WTC11 (cell line): Measurements from ENCODE around the gene BLVRA. TPM values are rescaled to one million over a fixed set of nuclear protein-coding genes. Genes with fewer than 3 reads are reported as not detected.

Experiments used
- ATAC-seq: fragments of 200-7000 bp; cut with Tn5 transposase; 2 replicates; pipeline ENCODE4 v1.10.0; 2021; ENCODE audit warnings: mild to moderate bottlenecking, moderate library complexity
- CTCF ChIA-PET: fragments of 300-600 bp; sonication (Branson Sonifier 250); formaldehyde crosslinking; loops from one replicate; lab custom pipeline; 2021; ENCODE audit warnings: antibody characterized with exemption; lab: Charles Lee
- POLR2A ChIA-PET: fragments of 350-600 bp; sonication (Branson Sonifier 250); formaldehyde crosslinking; loops from one replicate; lab custom pipeline; 2021; ENCODE audit warnings: antibody characterized with exemption; lab: Charles Lee
- DNase-seq: peaks from one replicate; pipeline ENCODE4 v3.0.0; 2021; ENCODE audit warnings: low spot score
- H3K27ac Mint-ChIP-seq: 2 replicates; pipeline ENCODE4 v1.8.0; 2021; ENCODE audit warnings: mixed read lengths
- H3K27me3 Mint-ChIP-seq: 2 replicates; pipeline ENCODE4 v1.8.0; 2021; ENCODE audit warnings: low read depth, mild to moderate bottlenecking, moderate library complexity, mixed read lengths
- H3K36me3 Mint-ChIP-seq: 2 replicates; pipeline ENCODE4 v1.8.0; 2021; ENCODE audit warnings: mixed read lengths
- H3K4me1 Mint-ChIP-seq: 2 replicates; pipeline ENCODE4 v1.8.0; 2022; ENCODE audit warnings: mixed read lengths
- H3K4me3 Mint-ChIP-seq: 2 replicates; pipeline ENCODE4 v1.8.0; 2021; ENCODE audit warnings: mild to moderate bottlenecking, moderate library complexity, mixed read lengths
- H3K9me3 Mint-ChIP-seq: 2 replicates; pipeline ENCODE4 v1.8.0; 2021; ENCODE audit warnings: mixed read lengths
- ETV6 ChIP-seq: sonication (generic); formaldehyde crosslinking; IDR thresholded peaks from 2 replicates; pipeline ENCODE4 v1.8.1; 2022; ENCODE audit warnings: mild to moderate bottlenecking, missing genetic modification reagents
- FOXP1 ChIP-seq: sonication (generic); formaldehyde crosslinking; IDR thresholded peaks from 2 replicates; pipeline ENCODE4 v1.8.0; 2022; ENCODE audit warnings: missing genetic modification reagents, mild to moderate bottlenecking, moderate library complexity, borderline replicate concordance
- GABPB1 ChIP-seq: sonication (generic); formaldehyde crosslinking; IDR thresholded peaks from 2 replicates; pipeline ENCODE4 v1.8.1; 2023; ENCODE audit warnings: mild to moderate bottlenecking, missing genetic modification reagents
- GTF2I ChIP-seq: fragments of 250-450 bp; sonication (Bioruptor Pico); conservative IDR thresholded peaks from 2 replicates; pipeline ENCODE4 v1.4.0; 2021; ENCODE audit warnings: mild to moderate bottlenecking
- HMGA2 ChIP-seq: fragments of 250-450 bp; sonication (Bioruptor Pico); IDR thresholded peaks from 2 replicates; pipeline ENCODE4 v1.4.0; 2021; ENCODE audit warnings: mild to moderate bottlenecking, moderate library complexity
- JAZF1 ChIP-seq: fragments of 250-450 bp; sonication (Bioruptor Pico); IDR thresholded peaks from 2 replicates; pipeline ENCODE4 v1.9.0; 2021; ENCODE audit warnings: moderate library complexity, mild to moderate bottlenecking, inconsistent platforms
- JUN ChIP-seq: sonication (generic); formaldehyde crosslinking; IDR thresholded peaks from 2 replicates; pipeline ENCODE4 v1.8.0; 2023; ENCODE audit warnings: mild to moderate bottlenecking, missing genetic modification reagents
- KAT7 ChIP-seq: sonication (generic); formaldehyde crosslinking; IDR thresholded peaks from 2 replicates; pipeline ENCODE4 v1.8.1; 2023; ENCODE audit warnings: missing genetic modification reagents, mild to moderate bottlenecking, borderline replicate concordance
- NFE2L1 ChIP-seq: sonication (generic); formaldehyde crosslinking; IDR thresholded peaks from 2 replicates; pipeline ENCODE4 v1.8.1; 2023; ENCODE audit warnings: missing genetic modification reagents
- NR1H2 ChIP-seq: sonication (generic); formaldehyde crosslinking; IDR thresholded peaks from 2 replicates; pipeline ENCODE4 v1.9.0; 2021; ENCODE audit warnings: mild to moderate bottlenecking, moderate library complexity, missing genetic modification reagents
- PRRX2 ChIP-seq: fragments of 250-450 bp; sonication (Bioruptor Pico); IDR thresholded peaks from 2 replicates; pipeline ENCODE4 v1.8.0; 2021; ENCODE audit warnings: mild to moderate bottlenecking
- RELA ChIP-seq: sonication (generic); formaldehyde crosslinking; IDR thresholded peaks from 2 replicates; pipeline ENCODE4 v1.8.1; 2022; ENCODE audit warnings: missing genetic modification reagents, mild to moderate bottlenecking, borderline replicate concordance
- SP1 ChIP-seq: sonication (generic); formaldehyde crosslinking; conservative IDR thresholded peaks from 2 replicates; pipeline ENCODE4 v1.8.1; 2022; ENCODE audit warnings: missing genetic modification reagents
- TEAD1 ChIP-seq: sonication (generic); formaldehyde crosslinking; IDR thresholded peaks from 2 replicates; pipeline ENCODE4 v1.8.0; 2022; ENCODE audit warnings: mild to moderate bottlenecking, missing genetic modification reagents
- ZNF416 ChIP-seq: fragments of 250-450 bp; sonication (Bioruptor Pico); IDR thresholded peaks from 2 replicates; pipeline ENCODE4 v1.9.0; 2021; ENCODE audit warnings: mild to moderate bottlenecking, inconsistent platforms
- ZNF671 ChIP-seq: fragments of 250-450 bp; sonication (Bioruptor Pico); IDR thresholded peaks from 2 replicates; pipeline ENCODE4 v1.8.0; 2021; ENCODE audit warnings: mild to moderate bottlenecking
- total RNA-seq: library from RNA; stranded (reverse); gene quantifications from 3 replicates; pipeline ENCODE4 v1.2.3, GENCODE V29; 2021
- TF ChIP-seq, protein P1 (sequence below): sonication (generic); formaldehyde crosslinking; IDR thresholded peaks from 2 replicates; pipeline ENCODE4 v1.8.0; 2022; ENCODE audit warnings: mild to moderate bottlenecking, missing genetic modification reagents
- TF ChIP-seq, protein P2 (sequence below): sonication (generic); formaldehyde crosslinking; IDR thresholded peaks from 2 replicates; pipeline ENCODE4 v1.8.1; 2023; ENCODE audit warnings: mild to moderate bottlenecking, missing genetic modification reagents, borderline replicate concordance
- TF ChIP-seq, protein P3 (sequence below): sonication (generic); formaldehyde crosslinking; IDR thresholded peaks from 2 replicates; pipeline ENCODE4 v1.8.1; 2022; ENCODE audit warnings: mild to moderate bottlenecking, missing genetic modification reagents, moderate library complexity, borderline replicate concordance
- TF ChIP-seq, protein P4 (sequence below): fragments of 250-450 bp; sonication (Bioruptor Pico); IDR thresholded peaks from 2 replicates; pipeline ENCODE4 v1.8.0; 2021; ENCODE audit warnings: mild to moderate bottlenecking
- TF ChIP-seq, protein P5 (sequence below): sonication (generic); formaldehyde crosslinking; IDR thresholded peaks from 2 replicates; pipeline ENCODE4 v1.8.1; 2023; ENCODE audit warnings: mild to moderate bottlenecking, moderate library complexity, missing genetic modification reagents
- TF ChIP-seq, protein P6 (sequence below): sonication (generic); formaldehyde crosslinking; IDR thresholded peaks from 2 replicates; pipeline ENCODE4 v1.8.0; 2022; ENCODE audit warnings: mild to moderate bottlenecking, missing genetic modification reagents
- TF ChIP-seq, protein P7 (sequence below): sonication (generic); formaldehyde crosslinking; conservative IDR thresholded peaks from 2 replicates; pipeline ENCODE4 v1.8.1; 2023; ENCODE audit warnings: mild to moderate bottlenecking, low read depth, missing genetic modification reagents, moderate library complexity
- TF ChIP-seq, protein P8 (sequence below): sonication (generic); formaldehyde crosslinking; IDR thresholded peaks from 2 replicates; pipeline ENCODE4 v1.8.1; 2022; ENCODE audit warnings: low read depth, mild to moderate bottlenecking, moderate library complexity, missing genetic modification reagents, borderline replicate concordance

BLVRA gene
- total RNA-seq, 1 experiment from 2014 or later, result 35.5 TPM

DNA sequence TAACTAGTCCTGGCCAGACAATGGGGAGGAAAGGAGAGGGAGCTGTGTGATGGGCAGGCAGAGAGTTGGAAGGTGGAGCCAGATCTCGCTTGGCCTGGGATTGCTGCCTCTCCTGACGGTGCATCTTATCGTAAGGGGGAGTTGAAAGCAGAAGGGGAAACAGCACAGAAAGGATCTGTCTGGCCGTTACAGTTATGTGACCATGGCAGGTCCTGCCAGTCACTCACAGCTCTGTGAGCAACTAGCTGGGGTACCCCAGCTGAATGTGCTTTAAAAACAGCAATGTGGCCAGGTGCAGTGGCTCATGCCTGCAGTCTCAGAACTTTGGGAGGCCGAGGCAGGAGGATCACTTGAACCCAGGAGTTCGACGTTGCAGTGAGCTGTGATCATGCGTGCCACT lies 8.1 kb downstream of the BLVRA start:
- H3K9me3 Mint-ChIP-seq, result no peaks in the 10 kb centered on the region
- ChIA-PET POLR2A (no interaction called here), CTCF (interaction anchor here (1.3 kb wide), 1 partner anchor 184 kb away, joined by 4 read pairs; the partner anchor contains the start of gene STK17A)
- H3K4me3 Mint-ChIP-seq, result no peak overlapping the region
- H3K27me3 Mint-ChIP-seq, result no peaks in the 10 kb centered on the region
- peak; percentile 31 for ATAC-seq
- H3K36me3 Mint-ChIP-seq, result no peaks in the 10 kb centered on the region
- peaks cover 31% of the 10 kb centered on the region for H3K4me1 Mint-ChIP-seq
- H3K27ac Mint-ChIP-seq, result no peak overlapping the region
- no peak for TF ChIP-seq RELA (CRISPR knock-in tag)
- TF ChIP-seq, protein P1, sequence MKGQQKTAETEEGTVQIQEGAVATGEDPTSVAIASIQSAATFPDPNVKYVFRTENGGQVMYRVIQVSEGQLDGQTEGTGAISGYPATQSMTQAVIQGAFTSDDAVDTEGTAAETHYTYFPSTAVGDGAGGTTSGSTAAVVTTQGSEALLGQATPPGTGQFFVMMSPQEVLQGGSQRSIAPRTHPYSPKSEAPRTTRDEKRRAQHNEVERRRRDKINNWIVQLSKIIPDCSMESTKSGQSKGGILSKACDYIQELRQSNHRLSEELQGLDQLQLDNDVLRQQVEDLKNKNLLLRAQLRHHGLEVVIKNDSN, result no peak
- TF ChIP-seq SP1 (CRISPR knock-in tag), result no peak
- TF ChIP-seq ZNF671 (CRISPR knock-in tag), result no peak
- no peak for TF ChIP-seq GTF2I (CRISPR knock-in tag)
- TF ChIP-seq, protein P2, sequence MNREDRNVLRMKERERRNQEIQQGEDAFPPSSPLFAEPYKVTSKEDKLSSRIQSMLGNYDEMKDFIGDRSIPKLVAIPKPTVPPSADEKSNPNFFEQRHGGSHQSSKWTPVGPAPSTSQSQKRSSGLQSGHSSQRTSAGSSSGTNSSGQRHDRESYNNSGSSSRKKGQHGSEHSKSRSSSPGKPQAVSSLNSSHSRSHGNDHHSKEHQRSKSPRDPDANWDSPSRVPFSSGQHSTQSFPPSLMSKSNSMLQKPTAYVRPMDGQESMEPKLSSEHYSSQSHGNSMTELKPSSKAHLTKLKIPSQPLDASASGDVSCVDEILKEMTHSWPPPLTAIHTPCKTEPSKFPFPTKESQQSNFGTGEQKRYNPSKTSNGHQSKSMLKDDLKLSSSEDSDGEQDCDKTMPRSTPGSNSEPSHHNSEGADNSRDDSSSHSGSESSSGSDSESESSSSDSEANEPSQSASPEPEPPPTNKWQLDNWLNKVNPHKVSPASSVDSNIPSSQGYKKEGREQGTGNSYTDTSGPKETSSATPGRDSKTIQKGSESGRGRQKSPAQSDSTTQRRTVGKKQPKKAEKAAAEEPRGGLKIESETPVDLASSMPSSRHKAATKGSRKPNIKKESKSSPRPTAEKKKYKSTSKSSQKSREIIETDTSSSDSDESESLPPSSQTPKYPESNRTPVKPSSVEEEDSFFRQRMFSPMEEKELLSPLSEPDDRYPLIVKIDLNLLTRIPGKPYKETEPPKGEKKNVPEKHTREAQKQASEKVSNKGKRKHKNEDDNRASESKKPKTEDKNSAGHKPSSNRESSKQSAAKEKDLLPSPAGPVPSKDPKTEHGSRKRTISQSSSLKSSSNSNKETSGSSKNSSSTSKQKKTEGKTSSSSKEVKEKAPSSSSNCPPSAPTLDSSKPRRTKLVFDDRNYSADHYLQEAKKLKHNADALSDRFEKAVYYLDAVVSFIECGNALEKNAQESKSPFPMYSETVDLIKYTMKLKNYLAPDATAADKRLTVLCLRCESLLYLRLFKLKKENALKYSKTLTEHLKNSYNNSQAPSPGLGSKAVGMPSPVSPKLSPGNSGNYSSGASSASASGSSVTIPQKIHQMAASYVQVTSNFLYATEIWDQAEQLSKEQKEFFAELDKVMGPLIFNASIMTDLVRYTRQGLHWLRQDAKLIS (CRISPR knock-in tag), result no peak
- no peak for TF ChIP-seq GABPB1
- TF ChIP-seq KAT7, result no peak
- no peak for TF ChIP-seq PRRX2 (CRISPR knock-in tag)
- TF ChIP-seq, protein P3, sequence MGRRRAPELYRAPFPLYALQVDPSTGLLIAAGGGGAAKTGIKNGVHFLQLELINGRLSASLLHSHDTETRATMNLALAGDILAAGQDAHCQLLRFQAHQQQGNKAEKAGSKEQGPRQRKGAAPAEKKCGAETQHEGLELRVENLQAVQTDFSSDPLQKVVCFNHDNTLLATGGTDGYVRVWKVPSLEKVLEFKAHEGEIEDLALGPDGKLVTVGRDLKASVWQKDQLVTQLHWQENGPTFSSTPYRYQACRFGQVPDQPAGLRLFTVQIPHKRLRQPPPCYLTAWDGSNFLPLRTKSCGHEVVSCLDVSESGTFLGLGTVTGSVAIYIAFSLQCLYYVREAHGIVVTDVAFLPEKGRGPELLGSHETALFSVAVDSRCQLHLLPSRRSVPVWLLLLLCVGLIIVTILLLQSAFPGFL (CRISPR knock-in tag), result no peak
- no peak for TF ChIP-seq JAZF1 (CRISPR knock-in tag)
- TF ChIP-seq, protein P4, sequence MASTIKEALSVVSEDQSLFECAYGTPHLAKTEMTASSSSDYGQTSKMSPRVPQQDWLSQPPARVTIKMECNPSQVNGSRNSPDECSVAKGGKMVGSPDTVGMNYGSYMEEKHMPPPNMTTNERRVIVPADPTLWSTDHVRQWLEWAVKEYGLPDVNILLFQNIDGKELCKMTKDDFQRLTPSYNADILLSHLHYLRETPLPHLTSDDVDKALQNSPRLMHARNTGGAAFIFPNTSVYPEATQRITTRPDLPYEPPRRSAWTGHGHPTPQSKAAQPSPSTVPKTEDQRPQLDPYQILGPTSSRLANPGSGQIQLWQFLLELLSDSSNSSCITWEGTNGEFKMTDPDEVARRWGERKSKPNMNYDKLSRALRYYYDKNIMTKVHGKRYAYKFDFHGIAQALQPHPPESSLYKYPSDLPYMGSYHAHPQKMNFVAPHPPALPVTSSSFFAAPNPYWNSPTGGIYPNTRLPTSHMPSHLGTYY, result no peak
- TF ChIP-seq, protein P5, sequence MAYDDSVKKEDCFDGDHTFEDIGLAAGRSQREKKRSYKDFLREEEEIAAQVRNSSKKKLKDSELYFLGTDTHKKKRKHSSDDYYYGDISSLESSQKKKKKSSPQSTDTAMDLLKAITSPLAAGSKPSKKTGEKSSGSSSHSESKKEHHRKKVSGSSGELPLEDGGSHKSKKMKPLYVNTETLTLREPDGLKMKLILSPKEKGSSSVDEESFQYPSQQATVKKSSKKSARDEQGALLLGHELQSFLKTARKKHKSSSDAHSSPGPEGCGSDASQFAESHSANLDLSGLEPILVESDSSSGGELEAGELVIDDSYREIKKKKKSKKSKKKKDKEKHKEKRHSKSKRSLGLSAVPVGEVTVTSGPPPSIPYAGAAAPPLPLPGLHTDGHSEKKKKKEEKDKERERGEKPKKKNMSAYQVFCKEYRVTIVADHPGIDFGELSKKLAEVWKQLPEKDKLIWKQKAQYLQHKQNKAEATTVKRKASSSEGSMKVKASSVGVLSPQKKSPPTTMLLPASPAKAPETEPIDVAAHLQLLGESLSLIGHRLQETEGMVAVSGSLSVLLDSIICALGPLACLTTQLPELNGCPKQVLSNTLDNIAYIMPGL, result no peak
- TF ChIP-seq NFE2L1 (CRISPR knock-in tag), result no peak
- no peak for TF ChIP-seq ETV6 (CRISPR knock-in tag)
- no peak for TF ChIP-seq JUN
- TF ChIP-seq, protein P6, sequence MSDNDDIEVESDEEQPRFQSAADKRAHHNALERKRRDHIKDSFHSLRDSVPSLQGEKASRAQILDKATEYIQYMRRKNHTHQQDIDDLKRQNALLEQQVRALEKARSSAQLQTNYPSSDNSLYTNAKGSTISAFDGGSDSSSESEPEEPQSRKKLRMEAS (CRISPR knock-in tag), result no peak
- TF ChIP-seq HMGA2 (CRISPR knock-in tag), result no peak
- TF ChIP-seq ZNF416 (CRISPR knock-in tag), result no peak
- TF ChIP-seq, all 79 proteins: peak for 0
- no peak for DNase-seq

DNA sequence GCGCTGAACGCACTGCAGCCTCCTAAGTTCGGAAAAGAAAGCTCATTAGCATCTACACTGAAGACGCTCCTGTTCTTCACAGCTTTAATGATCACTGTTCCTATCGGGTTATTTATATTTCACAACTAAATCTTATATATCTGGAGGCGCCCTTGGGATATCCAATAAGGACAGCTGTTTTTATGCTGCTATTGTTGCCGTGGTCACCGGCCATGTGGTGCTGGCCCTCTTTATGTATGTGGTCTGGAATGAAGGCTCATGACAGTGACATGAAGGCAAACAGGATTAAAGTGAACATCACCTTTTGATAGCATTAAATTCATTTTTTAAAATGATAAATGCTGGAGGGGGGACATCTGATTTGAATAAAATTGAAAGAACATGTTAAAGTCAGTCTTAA lies 8.8 kb downstream of the BLVRA start:
- ChIA-PET CTCF (interaction anchor here (0.9 to 1.3 kb wide), 2 partner anchors 71 to 184 kb away, joined by 3 to 4 read pairs; partner anchors contain the start of gene STK17A), POLR2A (no interaction called here)
- ATAC-seq (no peak), DNase-seq (no peak)
- no peaks in the 10 kb centered on the region for H3K9me3 Mint-ChIP-seq
- H3K27ac Mint-ChIP-seq, result no peak overlapping the region
- peaks cover 28% of the 10 kb centered on the region for H3K4me1 Mint-ChIP-seq
- H3K27me3 Mint-ChIP-seq, result no peaks in the 10 kb centered on the region
- H3K36me3 Mint-ChIP-seq, result peaks cover 1% of the 10 kb centered on the region
- H3K4me3 Mint-ChIP-seq, result no peak overlapping the region
- TF ChIP-seq, protein P6 (CRISPR knock-in tag), result no peak
- TF ChIP-seq FOXP1 (CRISPR knock-in tag) (no peak), TEAD1 (CRISPR knock-in tag) (no peak), NR1H2 (CRISPR knock-in tag) (no peak), NFE2L1 (CRISPR knock-in tag) (no peak)
- TF ChIP-seq, protein P7, sequence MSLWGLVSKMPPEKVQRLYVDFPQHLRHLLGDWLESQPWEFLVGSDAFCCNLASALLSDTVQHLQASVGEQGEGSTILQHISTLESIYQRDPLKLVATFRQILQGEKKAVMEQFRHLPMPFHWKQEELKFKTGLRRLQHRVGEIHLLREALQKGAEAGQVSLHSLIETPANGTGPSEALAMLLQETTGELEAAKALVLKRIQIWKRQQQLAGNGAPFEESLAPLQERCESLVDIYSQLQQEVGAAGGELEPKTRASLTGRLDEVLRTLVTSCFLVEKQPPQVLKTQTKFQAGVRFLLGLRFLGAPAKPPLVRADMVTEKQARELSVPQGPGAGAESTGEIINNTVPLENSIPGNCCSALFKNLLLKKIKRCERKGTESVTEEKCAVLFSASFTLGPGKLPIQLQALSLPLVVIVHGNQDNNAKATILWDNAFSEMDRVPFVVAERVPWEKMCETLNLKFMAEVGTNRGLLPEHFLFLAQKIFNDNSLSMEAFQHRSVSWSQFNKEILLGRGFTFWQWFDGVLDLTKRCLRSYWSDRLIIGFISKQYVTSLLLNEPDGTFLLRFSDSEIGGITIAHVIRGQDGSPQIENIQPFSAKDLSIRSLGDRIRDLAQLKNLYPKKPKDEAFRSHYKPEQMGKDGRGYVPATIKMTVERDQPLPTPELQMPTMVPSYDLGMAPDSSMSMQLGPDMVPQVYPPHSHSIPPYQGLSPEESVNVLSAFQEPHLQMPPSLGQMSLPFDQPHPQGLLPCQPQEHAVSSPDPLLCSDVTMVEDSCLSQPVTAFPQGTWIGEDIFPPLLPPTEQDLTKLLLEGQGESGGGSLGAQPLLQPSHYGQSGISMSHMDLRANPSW (CRISPR knock-in tag), result no peak
- TF ChIP-seq, protein P8, sequence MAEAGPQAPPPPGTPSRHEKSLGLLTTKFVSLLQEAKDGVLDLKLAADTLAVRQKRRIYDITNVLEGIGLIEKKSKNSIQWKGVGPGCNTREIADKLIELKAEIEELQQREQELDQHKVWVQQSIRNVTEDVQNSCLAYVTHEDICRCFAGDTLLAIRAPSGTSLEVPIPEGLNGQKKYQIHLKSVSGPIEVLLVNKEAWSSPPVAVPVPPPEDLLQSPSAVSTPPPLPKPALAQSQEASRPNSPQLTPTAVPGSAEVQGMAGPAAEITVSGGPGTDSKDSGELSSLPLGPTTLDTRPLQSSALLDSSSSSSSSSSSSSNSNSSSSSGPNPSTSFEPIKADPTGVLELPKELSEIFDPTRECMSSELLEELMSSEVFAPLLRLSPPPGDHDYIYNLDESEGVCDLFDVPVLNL, result no peak
